ENCODE results near the gene ARMC9. TPM values are rescaled to one million over a fixed set of nuclear protein-coding genes. Genes with fewer than 3 reads are reported as not detected.

Gene ARMC9
- total and polyA plus RNA-seq, 11 donors = 0.95 to 4.7 (median 2.4) TPM

DNA sequence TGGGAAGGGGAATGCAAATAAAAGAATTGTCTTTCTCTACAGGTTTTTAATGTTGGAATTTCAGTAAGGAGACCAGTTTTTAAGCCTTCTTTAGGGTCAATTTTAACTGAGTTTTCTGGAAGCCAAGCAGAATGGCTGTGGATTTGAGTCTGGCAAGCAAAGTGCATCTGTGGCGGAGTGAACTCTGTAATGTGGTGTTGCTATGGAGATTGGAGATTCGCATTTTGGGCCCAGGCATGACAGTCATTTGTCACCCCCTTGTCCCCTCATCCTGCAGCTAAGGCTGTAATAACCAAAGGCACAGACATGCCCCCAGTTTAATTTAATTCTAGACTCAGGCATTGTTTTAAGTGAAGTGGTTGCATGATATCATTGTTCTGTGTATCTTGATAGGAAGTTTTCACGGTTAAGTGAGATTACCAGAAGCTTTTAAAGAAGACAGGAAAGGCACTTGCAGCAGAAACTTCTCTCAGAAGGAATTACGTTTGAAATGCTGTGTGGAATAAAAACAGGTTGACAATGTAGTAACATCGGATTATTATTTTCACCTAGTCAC is 30.6 kb downstream of the ARMC9 start:
- Histone ChIP-seq H3K9me3 (no peaks in the 10 kb centered on the region), H3K36me3 (peaks cover 0 to 17% (median 0%) of the 10 kb centered on the region in 9 donors), H3K4me1 (peaks cover 0 to 6% (median 0%) of the 10 kb centered on the region in 12 donors), H3K4me3 (no peak overlapping the region), H3K27me3 (no peaks in the 10 kb centered on the region), H3K27ac (peak overlapping the region in 1 of 12 donors; percentile 76)
- DNase-seq = no peak
- 66 to 76% (median 71%) methylated on average over 5 of the region's 5 CpGs for WGBS, 4 donors
- intact Hi-C loops (cut with DNase I) = loop anchor here in 7 of 10 donors (2.0 to 5.0 kb wide), 4 partner anchors 183 to 224 kb away; no protein-coding TSS in a partner anchor
- TF ChIP-seq, protein P1, sequence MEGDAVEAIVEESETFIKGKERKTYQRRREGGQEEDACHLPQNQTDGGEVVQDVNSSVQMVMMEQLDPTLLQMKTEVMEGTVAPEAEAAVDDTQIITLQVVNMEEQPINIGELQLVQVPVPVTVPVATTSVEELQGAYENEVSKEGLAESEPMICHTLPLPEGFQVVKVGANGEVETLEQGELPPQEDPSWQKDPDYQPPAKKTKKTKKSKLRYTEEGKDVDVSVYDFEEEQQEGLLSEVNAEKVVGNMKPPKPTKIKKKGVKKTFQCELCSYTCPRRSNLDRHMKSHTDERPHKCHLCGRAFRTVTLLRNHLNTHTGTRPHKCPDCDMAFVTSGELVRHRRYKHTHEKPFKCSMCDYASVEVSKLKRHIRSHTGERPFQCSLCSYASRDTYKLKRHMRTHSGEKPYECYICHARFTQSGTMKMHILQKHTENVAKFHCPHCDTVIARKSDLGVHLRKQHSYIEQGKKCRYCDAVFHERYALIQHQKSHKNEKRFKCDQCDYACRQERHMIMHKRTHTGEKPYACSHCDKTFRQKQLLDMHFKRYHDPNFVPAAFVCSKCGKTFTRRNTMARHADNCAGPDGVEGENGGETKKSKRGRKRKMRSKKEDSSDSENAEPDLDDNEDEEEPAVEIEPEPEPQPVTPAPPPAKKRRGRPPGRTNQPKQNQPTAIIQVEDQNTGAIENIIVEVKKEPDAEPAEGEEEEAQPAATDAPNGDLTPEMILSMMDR (IDR thresholded peaks at IDR 0.05) = no peak
- no peak for TF ChIP-seq POLR2A (IDR thresholded peaks at IDR 0.05)
- no peak for ATAC-seq

DNA sequence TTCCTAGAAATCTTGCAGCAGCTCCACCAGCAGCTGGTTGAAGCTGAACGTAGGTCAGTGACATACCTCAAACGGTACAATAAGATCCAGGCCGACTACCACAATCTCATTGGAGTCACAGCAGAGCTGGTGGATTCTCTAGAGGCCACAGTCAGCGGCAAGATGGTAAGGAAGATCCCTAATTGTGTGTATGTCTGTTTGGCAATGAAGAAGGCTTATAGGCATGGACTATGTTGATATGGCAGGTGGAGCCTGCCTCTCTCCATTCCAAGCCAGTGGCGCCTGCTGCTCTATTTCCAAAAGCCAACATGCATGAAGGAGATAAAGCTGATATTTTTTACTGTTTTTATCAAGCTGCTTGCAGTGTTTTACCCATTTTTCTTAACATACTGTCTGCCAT is 36.8 kb downstream of the ARMC9 start:
- Histone ChIP-seq H3K9me3 (no peaks in the 10 kb centered on the region), H3K27me3 (no peaks in the 10 kb centered on the region), H3K27ac (no peak overlapping the region), H3K36me3 (peaks cover 0 to 22% (median 0%) of the 10 kb centered on the region in 9 donors), H3K4me3 (no peak overlapping the region), H3K4me1 (no peaks in the 10 kb centered on the region)
- no peak for TF ChIP-seq POLR2A (IDR thresholded peaks at IDR 0.05)
- TF ChIP-seq, protein P1 (IDR thresholded peaks at IDR 0.05) = no peak
- ATAC-seq = no peak
- intact Hi-C loops (cut with DNase I) = no loop called here
- DNase-seq = no peak
- 91 to 93% (median 91%) methylated on average over 5 of the region's 5 CpGs for WGBS, 4 donors

DNA sequence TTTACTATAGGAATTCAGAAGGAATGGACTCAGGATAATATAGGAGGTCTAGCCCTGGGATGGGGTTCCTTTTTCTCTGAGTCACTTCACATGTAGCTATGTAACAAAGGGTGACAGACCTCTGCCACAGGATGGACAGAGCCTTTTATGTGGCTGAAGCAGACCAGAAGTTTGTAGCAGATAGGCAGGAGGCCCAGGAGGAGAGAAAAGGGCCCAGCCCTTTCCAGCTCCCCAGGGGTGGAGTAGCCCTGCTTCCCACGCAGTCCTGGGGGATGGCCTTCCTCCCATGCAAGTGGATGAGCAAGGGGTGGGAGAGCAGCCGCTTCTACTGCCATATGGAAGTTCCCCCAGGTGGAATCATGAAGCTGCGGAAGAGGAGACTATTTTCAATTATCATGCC is 40.3 kb downstream of the ARMC9 start:
- H3K4me1 ChIP-seq = peaks cover 0 to 7% (median 0%) of the 10 kb centered on the region in 12 donors
- H3K9me3 ChIP-seq = no peaks in the 10 kb centered on the region
- DNase-seq = no peak
- ATAC-seq = no peak
- intact Hi-C loops (cut with DNase I) = no loop called here
- TF ChIP-seq, protein P1 (IDR thresholded peaks at IDR 0.05) = no peak
- TF ChIP-seq POLR2A (IDR thresholded peaks at IDR 0.05) = no peak
- H3K36me3 ChIP-seq = peaks cover 0 to 38% (median 0%) of the 10 kb centered on the region in 9 donors
- H3K4me3 ChIP-seq = no peak overlapping the region
- WGBS, 4 donors = 90 to 91% (median 91%) methylated on average over 3 of the region's 3 CpGs
- no peaks in the 10 kb centered on the region for H3K27me3 ChIP-seq
- no peak overlapping the region for H3K27ac ChIP-seq

DNA sequence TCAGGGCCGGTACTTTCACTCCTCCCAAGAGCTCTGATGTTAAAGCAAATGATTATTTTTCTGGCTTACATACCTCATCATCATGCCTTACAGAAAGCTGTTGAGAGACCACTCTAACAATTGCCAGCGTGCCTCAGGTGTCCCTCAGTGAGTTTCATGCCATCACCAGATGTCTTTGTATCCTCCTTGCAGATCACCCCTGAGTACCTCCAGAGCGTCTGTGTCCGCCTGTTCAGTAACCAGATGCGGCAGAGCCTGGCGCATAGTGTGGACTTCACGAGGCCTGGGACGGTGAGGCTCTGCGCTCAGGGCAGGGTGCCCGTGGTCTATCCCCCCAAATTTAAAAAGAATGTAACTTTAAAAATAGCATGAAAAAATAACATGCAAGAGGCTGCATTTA is 41.3 kb downstream of the ARMC9 start:
- H3K27ac ChIP-seq = no peak overlapping the region
- DNase-seq (no peak), ATAC-seq (no peak)
- H3K27me3 ChIP-seq = no peaks in the 10 kb centered on the region
- H3K4me3 ChIP-seq = no peak overlapping the region
- H3K4me1 ChIP-seq = peaks cover 0 to 7% (median 0%) of the 10 kb centered on the region in 12 donors
- peaks cover 0 to 38% (median 0%) of the 10 kb centered on the region in 9 donors for H3K36me3 ChIP-seq
- WGBS, 4 donors = 95 to 96% (median 95%) methylated on average over 10 of the region's 10 CpGs
- intact Hi-C loops (cut with DNase I) = loop anchor here in 1 of 10 donors (5.0 kb wide), 1 partner anchor 173 kb away; no protein-coding TSS in a partner anchor
- TF ChIP-seq POLR2A (IDR thresholded peaks at IDR 0.05) = no peak
- TF ChIP-seq, protein P1 (IDR thresholded peaks at IDR 0.05) = no peak
- no peaks in the 10 kb centered on the region for H3K9me3 ChIP-seq

Measured in heart left ventricle (tissue), 16 donors.